Measurements from ENCODE around the gene SPATS2. TPM values are rescaled to one million over a fixed set of nuclear protein-coding genes. Genes with fewer than 3 reads are reported as not detected.

The SPATS2 gene
- total RNA-seq, 1 donor from 2014 or later: 13.8 TPM

DNA sequence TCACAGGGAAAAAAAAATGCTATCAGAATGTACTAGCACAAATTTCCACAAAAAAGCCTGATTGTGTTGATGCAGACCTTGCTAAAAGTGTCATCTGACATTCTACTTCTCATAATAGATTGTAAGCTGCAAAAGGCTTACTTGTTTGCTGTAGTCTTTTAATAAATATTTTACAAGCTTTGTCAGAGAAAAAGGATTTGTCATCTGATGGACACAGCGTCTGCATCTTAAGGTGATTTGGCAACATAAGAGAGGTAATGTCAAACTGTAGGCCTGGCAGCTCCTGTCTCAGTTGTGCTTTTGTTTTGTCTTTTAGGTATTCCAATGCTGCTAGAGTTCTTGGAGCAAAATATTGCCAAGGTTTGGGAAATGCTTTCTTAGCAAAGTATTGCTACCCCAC is 145.3 kb downstream of the SPATS2 start:
- Histone ChIP-seq H3K36me3 (no peaks in the 10 kb centered on the region), H3K27me3 (no peaks in the 10 kb centered on the region), H3K4me1 (no peaks in the 10 kb centered on the region), H3K4me3 (no peak overlapping the region), H3K9me3 (no peaks in the 10 kb centered on the region), H3K27ac (no peak overlapping the region)
- DNase-seq (ENCODE audit: low spot score in 2 of 2): no peak
- intact Hi-C loops (cut with DNase I): loop anchor here (5.0 kb wide), 1 partner anchor 225 kb away; no protein-coding TSS in a partner anchor
- no peak for TF ChIP-seq CTCF (IDR thresholded peaks at IDR 0.05)

DNA sequence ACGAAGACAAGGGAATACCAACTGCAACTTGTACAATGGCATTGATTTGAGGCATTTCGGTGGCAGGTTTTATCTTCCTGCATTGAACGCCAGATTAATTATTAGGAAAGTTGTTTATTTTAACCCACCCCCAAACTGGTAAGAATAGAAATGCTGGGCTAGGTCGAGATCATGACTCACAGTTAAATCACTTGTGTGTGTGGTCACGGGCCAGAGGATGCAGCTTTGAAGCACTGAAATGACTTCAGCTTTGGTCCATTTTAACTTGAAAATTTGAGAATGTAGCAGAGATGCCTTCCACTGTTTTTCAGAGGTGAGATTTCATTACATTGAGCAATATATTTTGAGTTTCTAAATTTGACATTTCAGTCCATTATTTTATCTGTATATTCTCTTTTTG is 148.0 kb downstream of the SPATS2 start:
- no peaks in the 10 kb centered on the region for H3K4me1 ChIP-seq
- no peak for TF ChIP-seq CTCF (IDR thresholded peaks at IDR 0.05)
- H3K36me3 ChIP-seq: no peaks in the 10 kb centered on the region
- DNase-seq (ENCODE audit: low spot score in 2 of 2): no peak
- no peak overlapping the region for H3K4me3 ChIP-seq
- H3K9me3 ChIP-seq: no peaks in the 10 kb centered on the region
- H3K27ac ChIP-seq: no peak overlapping the region
- intact Hi-C loops (cut with DNase I): loop anchor here (2.0 kb wide), 1 partner anchor 156 kb away; no protein-coding TSS in a partner anchor
- H3K27me3 ChIP-seq: no peaks in the 10 kb centered on the region

- no peak for DNase-seq (ENCODE audit: low spot score in 2 of 2)
- peaks cover 0 to 12% of the 10 kb centered on the region in 2 donors for H3K36me3 ChIP-seq
- no peak for TF ChIP-seq CTCF (IDR thresholded peaks at IDR 0.05)
- no peak overlapping the region for H3K27ac ChIP-seq
- H3K9me3 ChIP-seq: no peaks in the 10 kb centered on the region
- H3K4me3 ChIP-seq: no peak overlapping the region
- no peaks in the 10 kb centered on the region for H3K4me1 ChIP-seq
- H3K27me3 ChIP-seq: no peaks in the 10 kb centered on the region
- intact Hi-C loops (cut with DNase I): no loop called here
Observed at GRCh38 chr12:49518914-49519573, 151.8 kb downstream of the SPATS2 start.

DNA sequence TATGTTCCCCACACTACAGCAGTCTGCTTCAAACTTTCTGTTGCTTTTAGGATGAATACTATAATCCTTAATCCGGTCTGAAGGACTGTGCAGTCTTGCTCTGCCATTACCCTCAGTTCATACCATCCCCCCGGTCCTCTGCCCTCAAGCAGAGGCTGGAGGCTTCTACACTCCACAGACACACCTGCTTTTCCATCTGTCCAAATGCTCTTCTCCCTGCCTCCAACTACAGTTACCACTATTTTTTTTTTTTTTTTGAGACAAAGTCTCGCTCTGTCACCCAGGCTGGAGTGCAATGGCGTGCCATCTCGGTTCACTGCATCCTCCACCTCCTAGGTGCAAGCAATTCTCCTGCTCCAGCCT is 152.3 kb downstream of the SPATS2 start:
- no peak for DNase-seq (ENCODE audit: low spot score in 2 of 2)
- TF ChIP-seq CTCF (IDR thresholded peaks at IDR 0.05): no peak
- H3K4me1 ChIP-seq: no peaks in the 10 kb centered on the region
- no peak overlapping the region for H3K27ac ChIP-seq
- H3K4me3 ChIP-seq: no peak overlapping the region
- intact Hi-C loops (cut with DNase I): no loop called here
- H3K36me3 ChIP-seq: peaks cover 0 to 13% of the 10 kb centered on the region in 2 donors
- H3K9me3 ChIP-seq: no peaks in the 10 kb centered on the region
- no peaks in the 10 kb centered on the region for H3K27me3 ChIP-seq

DNA sequence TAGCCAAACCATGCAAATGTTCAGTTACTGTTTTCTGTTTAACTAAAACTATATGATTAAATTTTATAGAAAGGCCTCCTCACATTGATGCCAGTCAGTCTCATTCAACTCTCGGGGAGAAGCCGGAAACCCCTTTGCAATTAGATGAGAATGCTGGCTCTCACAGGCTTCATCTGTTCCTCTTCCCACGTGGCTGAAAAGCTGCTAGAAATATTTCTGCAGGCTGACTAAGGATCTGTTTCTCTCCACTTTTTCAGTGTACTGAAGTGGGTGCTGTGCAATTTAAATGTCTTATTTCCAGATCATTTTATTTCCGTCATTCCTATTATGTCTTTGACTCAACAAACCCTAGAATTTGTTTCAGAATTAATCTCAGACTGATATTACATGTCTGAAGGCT is 154.1 kb downstream of the SPATS2 start:
- H3K4me3 ChIP-seq: no peak overlapping the region
- H3K36me3 ChIP-seq: peaks cover 13 to 30% of the 10 kb centered on the region in 2 donors
- H3K27ac ChIP-seq: no peak overlapping the region
- intact Hi-C loops (cut with DNase I): no loop called here
- TF ChIP-seq CTCF (IDR thresholded peaks at IDR 0.05): no peak
- H3K4me1 ChIP-seq: no peaks in the 10 kb centered on the region
- no peak for DNase-seq (ENCODE audit: low spot score in 2 of 2)
- H3K9me3 ChIP-seq: no peaks in the 10 kb centered on the region
- no peaks in the 10 kb centered on the region for H3K27me3 ChIP-seq
